Esophagus muscularis mucosa (tissue), 4 donors: ENCODE results near the gene NPTN. TPM values are rescaled to one million over a fixed set of nuclear protein-coding genes. Genes with fewer than 3 reads are reported as not detected.
A peak's percentile ranks its signal among the peaks of the same experiment; 100 is the strongest.

Source experiments
- DNase-seq: peaks from one replicate; pipeline ENCODE4 v3.0.0-alpha.2; 2017; ENCODE audit errors: extremely low spot score
- H3K27ac ChIP-seq, 4 donors: fragments of 200-600 bp; sonication (generic); replicated peaks in 1 of 4; 1 replicate in 3 of 4; 2 replicates in 1 of 4; pipeline ENCODE4 v1.5.1; 2016 to 2019; ENCODE audit warnings: mild to moderate bottlenecking in 1 of 4
- H3K27me3 ChIP-seq, 4 donors: fragments of 200-600 bp; sonication (generic); one replicate each; pipeline versions ENCODE4 v1.5.1 to v1.6.0; 2016 to 2019
- H3K36me3 ChIP-seq, 4 donors: fragments of 200-600 bp; sonication (generic); one replicate each; pipeline ENCODE4 v1.5.1; 2016 to 2019
- H3K4me1 ChIP-seq, 4 donors: fragments of 200-600 bp; sonication (generic); one replicate each; pipeline ENCODE4 v1.5.1; 2016 to 2019
- H3K4me3 ChIP-seq, 4 donors: fragments of 200-600 bp; sonication (generic); 1 replicate in 2 of 4; 2 replicates in 2 of 4; pipeline ENCODE4 v1.5.1; 2016 to 2019; ENCODE audit warnings: mild to moderate bottlenecking in 4 of 4, moderate library complexity in 1 of 4
- H3K9me3 ChIP-seq, 4 donors: fragments of 200-600 bp; sonication (generic); 1 replicate in 3 of 4; 2 replicates in 1 of 4; pipeline ENCODE4 v1.5.1; 2016 to 2019
- EP300 ChIP-seq: sonication (generic); formaldehyde crosslinking; IDR thresholded peaks from one replicate; pipeline ENCODE4 v1.6.1; 2017; ENCODE audit warnings: antibody characterized with exemption
- POLR2A ChIP-seq: fragments of 450-650 bp; IDR thresholded peaks from one replicate; pipeline ENCODE4 v1.6.1; 2017; ENCODE audit warnings: antibody characterized with exemption, moderate library complexity, mild to moderate bottlenecking, low read depth
- POLR2AphosphoS5 ChIP-seq, 2 donors: sonication (generic); formaldehyde crosslinking; IDR thresholded peaks; one replicate each; pipeline ENCODE4 v1.6.1; 2017; ENCODE audit warnings: antibody characterized with exemption in 2 of 2
- WGBS: methylation state at CpG from one replicate; pipeline ENCODE4 v1.1.5; 2018; 5-methylcytosine and 5-hydroxymethylcytosine counted together
- intact Hi-C: fragments of 100-400 bp; cut with DNase I; formaldehyde crosslinking; loops from one replicate; pipeline ENCODE4 v1.15.1; 2023
- total RNA-seq, 4 donors: library from RNA; depleted of rRNA; stranded (reverse); fragments of >200 nt; gene quantifications; one replicate each; pipeline versions ENCODE4 v1.1.0 to v1.2.1, GENCODE V29; 2016
- TF ChIP-seq, protein P1 (sequence below), 3 experiments: fragments of 200-600 bp in 2 of 3; fragments of 450-650 bp in 1 of 3; sonication (generic) in 2 of 3; IDR thresholded peaks; one replicate each; pipeline ENCODE4 v1.5.1; 2017 to 2019; ENCODE audit warnings: antibody characterized with exemption in 3 of 3, mild to moderate bottlenecking in 2 of 3, moderate library complexity in 1 of 3

NPTN gene
- total RNA-seq, 4 donors from 2014 or later = 218 to 281 (median 246) TPM

DNA sequence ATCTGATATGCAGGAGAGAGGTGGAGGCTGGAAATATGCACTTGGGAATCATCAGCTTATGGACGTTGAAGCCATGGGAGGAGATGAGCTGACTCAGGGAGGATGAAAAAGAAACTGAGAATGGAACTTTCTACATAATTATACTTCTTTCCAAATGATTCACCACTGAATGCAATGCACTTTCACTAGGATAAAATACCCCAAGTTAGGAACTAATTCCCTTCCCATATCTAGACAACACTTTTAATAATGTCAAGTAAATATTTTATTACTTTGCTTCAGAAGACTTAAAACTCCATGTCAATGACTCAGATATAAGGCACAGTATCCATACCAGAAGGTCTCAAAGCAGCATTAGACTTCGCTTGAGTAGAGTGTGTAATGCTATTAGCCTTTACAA, 24.2 kb downstream of the NPTN start:
- WGBS = 51% methylated on average over 2 of the region's 2 CpGs
- Histone ChIP-seq H3K27ac (peak overlapping the region; percentile 22 to 49 (median 34)), H3K4me1 (peaks cover 50 to 100% (median 95%) of the 10 kb centered on the region in 4 donors), H3K4me3 (no peak overlapping the region), H3K9me3 (no peaks in the 10 kb centered on the region), H3K27me3 (no peaks in the 10 kb centered on the region), H3K36me3 (no peaks in the 10 kb centered on the region)
- intact Hi-C loops = no loop called here
- TF ChIP-seq EP300 = no peak
- TF ChIP-seq, protein P1, sequence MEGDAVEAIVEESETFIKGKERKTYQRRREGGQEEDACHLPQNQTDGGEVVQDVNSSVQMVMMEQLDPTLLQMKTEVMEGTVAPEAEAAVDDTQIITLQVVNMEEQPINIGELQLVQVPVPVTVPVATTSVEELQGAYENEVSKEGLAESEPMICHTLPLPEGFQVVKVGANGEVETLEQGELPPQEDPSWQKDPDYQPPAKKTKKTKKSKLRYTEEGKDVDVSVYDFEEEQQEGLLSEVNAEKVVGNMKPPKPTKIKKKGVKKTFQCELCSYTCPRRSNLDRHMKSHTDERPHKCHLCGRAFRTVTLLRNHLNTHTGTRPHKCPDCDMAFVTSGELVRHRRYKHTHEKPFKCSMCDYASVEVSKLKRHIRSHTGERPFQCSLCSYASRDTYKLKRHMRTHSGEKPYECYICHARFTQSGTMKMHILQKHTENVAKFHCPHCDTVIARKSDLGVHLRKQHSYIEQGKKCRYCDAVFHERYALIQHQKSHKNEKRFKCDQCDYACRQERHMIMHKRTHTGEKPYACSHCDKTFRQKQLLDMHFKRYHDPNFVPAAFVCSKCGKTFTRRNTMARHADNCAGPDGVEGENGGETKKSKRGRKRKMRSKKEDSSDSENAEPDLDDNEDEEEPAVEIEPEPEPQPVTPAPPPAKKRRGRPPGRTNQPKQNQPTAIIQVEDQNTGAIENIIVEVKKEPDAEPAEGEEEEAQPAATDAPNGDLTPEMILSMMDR (IDR thresholded peaks at IDR 0.05) = no peak
- TF ChIP-seq POLR2A = no peak
- no peak for TF ChIP-seq POLR2AphosphoS5 (IDR thresholded peaks at IDR 0.05)
- DNase-seq = no peak

GRCh38 chr15:73608475-73608874, 24.7 kb downstream of the NPTN start:
- Histone ChIP-seq H3K4me3 (no peak overlapping the region), H3K4me1 (peaks cover 55 to 100% (median 96%) of the 10 kb centered on the region in 4 donors), H3K27ac (peak overlapping the region in 3 of 4 donors; percentile 24 to 49 (median 32))

DNA sequence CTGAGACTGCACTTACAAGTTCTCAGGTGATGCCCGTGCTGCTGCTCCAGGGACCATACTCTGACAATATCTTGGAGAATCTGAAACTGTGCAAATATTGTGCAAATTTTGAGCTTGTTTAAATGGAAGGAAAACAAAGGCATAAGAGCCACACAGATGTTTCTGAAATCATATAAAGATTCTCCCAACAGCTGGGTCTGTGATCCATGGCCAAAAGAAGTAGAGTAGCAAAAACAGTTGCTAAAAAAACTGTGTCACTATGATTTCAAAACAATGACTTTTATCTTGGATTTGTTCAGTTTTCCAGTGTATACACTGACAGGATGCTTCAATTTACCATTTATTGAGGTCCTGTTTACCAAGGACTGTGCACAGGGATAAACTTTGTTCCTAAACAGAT, 25.3 kb downstream of the NPTN start:
- no peaks in the 10 kb centered on the region for H3K36me3 ChIP-seq
- TF ChIP-seq POLR2AphosphoS5 (IDR thresholded peaks at IDR 0.05) = no peak
- no peak for TF ChIP-seq POLR2A
- TF ChIP-seq EP300 = no peak
- TF ChIP-seq, protein P1 (IDR thresholded peaks at IDR 0.05) = no peak
- H3K27me3 ChIP-seq = no peaks in the 10 kb centered on the region
- peak overlapping the region in 3 of 4 donors; percentile 32 to 52 (median 32) for H3K27ac ChIP-seq
- H3K4me3 ChIP-seq = no peak overlapping the region
- WGBS = 43% methylated on average over 1 of the region's 1 CpG
- intact Hi-C loops = no loop called here
- peaks cover 61 to 100% (median 96%) of the 10 kb centered on the region in 4 donors for H3K4me1 ChIP-seq
- DNase-seq = no peak
- H3K9me3 ChIP-seq = no peaks in the 10 kb centered on the region

More at GRCh38 chr15:73608475-73608874, 24.7 kb downstream of the NPTN start:
- Histone ChIP-seq H3K27me3 (no peaks in the 10 kb centered on the region), H3K9me3 (no peaks in the 10 kb centered on the region), H3K36me3 (no peaks in the 10 kb centered on the region)
- intact Hi-C loops = no loop called here
- 32% methylated on average over 1 of the region's 1 CpG for WGBS
- no peak for DNase-seq
- TF ChIP-seq EP300 (no peak), POLR2A (no peak), POLR2AphosphoS5 (IDR thresholded peaks at IDR 0.05) (no peak)
- TF ChIP-seq, protein P1 (IDR thresholded peaks at IDR 0.05) = no peak

DNA sequence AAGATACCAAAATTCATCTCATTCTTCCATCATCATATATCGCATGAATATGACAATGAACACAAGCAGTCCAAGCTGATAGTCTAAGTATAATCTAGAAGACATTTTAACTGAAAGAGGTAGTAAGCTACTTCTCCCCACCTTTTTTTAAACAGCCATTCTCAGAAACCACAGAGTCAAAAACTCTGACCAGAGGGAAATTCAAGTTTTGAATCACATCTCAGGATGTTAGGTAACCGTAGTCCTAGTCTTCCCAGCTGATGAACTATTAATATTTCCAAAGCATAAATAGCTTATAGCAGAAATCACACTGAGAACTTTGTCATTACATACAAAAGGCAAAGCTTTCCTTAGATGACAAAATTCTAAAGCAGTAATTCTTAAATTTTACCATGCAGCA, 25.8 kb downstream of the NPTN start:
- no peak for TF ChIP-seq EP300
- TF ChIP-seq POLR2A = no peak
- TF ChIP-seq POLR2AphosphoS5 (IDR thresholded peaks at IDR 0.05) = no peak
- TF ChIP-seq, protein P1 (IDR thresholded peaks at IDR 0.05) = no peak
- H3K9me3 ChIP-seq = no peaks in the 10 kb centered on the region
- H3K4me1 ChIP-seq = peaks cover 66 to 100% (median 96%) of the 10 kb centered on the region in 4 donors
- 55% methylated on average over 2 of the region's 2 CpGs for WGBS
- no peaks in the 10 kb centered on the region for H3K36me3 ChIP-seq
- intact Hi-C loops = no loop called here
- no peak overlapping the region for H3K4me3 ChIP-seq
- H3K27me3 ChIP-seq = no peaks in the 10 kb centered on the region
- peak overlapping the region in 3 of 4 donors; percentile 32 to 52 (median 32) for H3K27ac ChIP-seq
- DNase-seq = no peak
